SK-N-SH (cell line): ENCODE results near the gene EFNB2. TPM values are rescaled to one million over a fixed set of nuclear protein-coding genes. Genes with fewer than 3 reads are reported as not detected.

Experiments
- CTCF ChIA-PET: fragments of 300-600, 350-600 bp; formaldehyde crosslinking; extraction: SDS; loops from one replicate; lab custom pipeline; 2021; lab: Yijun Ruan, JAX
- POLR2A ChIA-PET: fragments of 350-600 bp; sonication (Branson Sonifier 250); formaldehyde crosslinking; extraction: SDS; loops from one replicate; lab custom pipeline; 2020; ENCODE audit warnings: antibody characterized with exemption, inconsistent platforms; lab: Yijun Ruan, JAX
- DNase-seq: peaks from one replicate; pipeline ENCODE4 v3.0.0; 2012
- H2AFZ ChIP-seq: fragments of 200-600 bp; sonication (generic); 2 replicates; pipeline ENCODE4 v1.8.1; 2016; ENCODE audit warnings: antibody characterized with exemption, mild to moderate bottlenecking, low read depth
- H3F3A ChIP-seq: fragments of 200-600 bp; sonication (generic); replicated peaks from 2 replicates; pipeline ENCODE3; 2016; ENCODE audit warnings: antibody characterized with exemption, mild to moderate bottlenecking; ENCODE audit not compliant: insufficient read depth
- H3K27ac ChIP-seq, 2 experiments: fragments of 200-500 bp in 1 of 2; fragments of 200-600 bp in 1 of 2; sonication (Bioruptor generic) in 1 of 2; sonication (generic), shearing (Covaris generic) in 1 of 2; 2 replicates each; pipeline versions ENCODE4 v1.5.1 to v1.6.1; 2014 to 2016; ENCODE audit warnings: low read depth in 2 of 2, inconsistent platforms in 1 of 2, low read length in 1 of 2, mild to moderate bottlenecking in 1 of 2, mixed read lengths in 1 of 2
- H3K27me3 ChIP-seq: fragments of 200-600 bp; sonication (generic), shearing (Covaris generic); 2 replicates; pipeline ENCODE4 v1.6.1; 2016; ENCODE audit warnings: mixed run types; ENCODE audit not compliant: insufficient read depth
- H3K36me3 ChIP-seq, 2 experiments: fragments of 200-500 bp in 1 of 2; fragments of 200-600 bp in 1 of 2; sonication (Bioruptor generic) in 1 of 2; sonication (generic) in 1 of 2; replicated peaks in 1 of 2; 2 replicates each; pipeline versions ENCODE3 to v1.5.1; 2014 to 2016; ENCODE audit warnings: low read length in 1 of 2, mild to moderate bottlenecking in 1 of 2; ENCODE audit not compliant: insufficient read depth in 2 of 2, control insufficient read depth in 1 of 2
- H3K4me1 ChIP-seq, 2 experiments: fragments of 200-500 bp in 1 of 2; fragments of 200-600 bp in 1 of 2; sonication (Bioruptor generic) in 1 of 2; sonication (generic), shearing (Covaris generic) in 1 of 2; 2 replicates each; pipeline versions ENCODE4 v1.5.1 to v1.6.1; 2014 to 2016; ENCODE audit warnings: low read depth in 1 of 2, low read length in 1 of 2, mixed run types in 1 of 2; ENCODE audit not compliant: insufficient read depth in 2 of 2, control insufficient read depth in 1 of 2
- H3K4me2 ChIP-seq: fragments of 200-600 bp; sonication (generic), shearing (Covaris generic); 2 replicates; pipeline ENCODE4 v1.6.1; 2017; ENCODE audit warnings: mixed run types
- H3K4me3 ChIP-seq, 2 experiments: fragments of 200-500 bp in 1 of 2; fragments of 200-600 bp in 1 of 2; sonication (Bioruptor generic) in 1 of 2; sonication (generic), shearing (Covaris generic) in 1 of 2; 2 replicates each; pipeline versions ENCODE4 v1.5.1 to v1.8.1; 2014 to 2016; ENCODE audit warnings: low read depth in 2 of 2, inconsistent platforms in 1 of 2, low read length in 1 of 2, mild to moderate bottlenecking in 1 of 2, mixed read lengths in 1 of 2, moderate library complexity in 1 of 2
- H3K79me2 ChIP-seq: fragments of 200-600 bp; sonication (generic); 2 replicates; pipeline ENCODE4 v1.8.1; 2017; ENCODE audit warnings: mild to moderate bottlenecking; ENCODE audit not compliant: insufficient read depth
- H3K9ac ChIP-seq: fragments of 200-600 bp; sonication (generic); 2 replicates; pipeline ENCODE4 v1.6.1; 2017; ENCODE audit warnings: mixed run types
- H3K9me2 ChIP-seq: fragments of 200-600 bp; sonication (generic); 2 replicates; pipeline ENCODE4 v1.6.1; 2017; ENCODE audit warnings: mixed run types
- H3K9me3 ChIP-seq: fragments of 200-600 bp; sonication (generic); 2 replicates; pipeline ENCODE4 v1.6.1; 2017; ENCODE audit warnings: mixed run types, mild to moderate bottlenecking, moderate library complexity
- H4K20me1 ChIP-seq: fragments of 200-600 bp; sonication (generic); 2 replicates; pipeline ENCODE4 v1.6.1; 2017; ENCODE audit warnings: mild to moderate bottlenecking, mixed run types; ENCODE audit not compliant: insufficient read depth
- ELF1 ChIP-seq: IDR thresholded peaks from 2 replicates; pipeline ENCODE4 v1.4.0; 2012
- FOXJ3 ChIP-seq: sonication (generic); formaldehyde crosslinking; IDR thresholded peaks from 2 replicates; pipeline ENCODE4 v1.5.1; 2020; ENCODE audit warnings: mild to moderate bottlenecking, missing genetic modification reagents
- GATA2 ChIP-seq: sonication (generic); formaldehyde crosslinking; IDR thresholded peaks from 2 replicates; pipeline ENCODE4 v1.5.0; 2020; ENCODE audit warnings: mild to moderate bottlenecking, missing genetic modification reagents
- MEF2A ChIP-seq: IDR thresholded peaks from 2 replicates; pipeline ENCODE4 v1.4.0; 2012; ENCODE audit warnings: low read depth, borderline replicate concordance
- NFIC ChIP-seq: IDR thresholded peaks from 2 replicates; pipeline ENCODE4 v1.4.0; 2012; ENCODE audit warnings: borderline replicate concordance
- NRF1 ChIP-seq: IDR thresholded peaks from 2 replicates; pipeline ENCODE4 v1.6.1; 2012; ENCODE audit warnings: low read depth, mild to moderate bottlenecking, low read length
- RAD21 ChIP-seq: IDR thresholded peaks from 2 replicates; pipeline ENCODE4 v1.6.1; 2012; ENCODE audit warnings: mild to moderate bottlenecking, low read length
- RCOR1 ChIP-seq: fragments of 150-350 bp; IDR thresholded peaks from 2 replicates; pipeline ENCODE4 v1.6.1; 2017; ENCODE audit warnings: antibody characterized with exemption, low read length
- RXRA ChIP-seq: IDR thresholded peaks from 2 replicates; pipeline ENCODE4 v1.4.0; 2012; ENCODE audit warnings: low read depth, mild to moderate bottlenecking, borderline replicate concordance
- SIN3A ChIP-seq: IDR thresholded peaks from 2 replicates; pipeline ENCODE4 v1.6.1; 2012; ENCODE audit warnings: low read depth, mild to moderate bottlenecking, low read length, moderate library complexity, borderline replicate concordance
- SMC3 ChIP-seq: IDR thresholded peaks from 2 replicates; pipeline ENCODE4 v1.6.1; 2012; ENCODE audit warnings: low read depth, low read length, improper control_type of control experiment
- TAF1 ChIP-seq: IDR thresholded peaks from 2 replicates; pipeline ENCODE4 v1.6.1; 2012; ENCODE audit warnings: low read depth, mild to moderate bottlenecking, low read length, moderate library complexity, borderline replicate concordance
- TCF12 ChIP-seq: IDR thresholded peaks from 2 replicates; pipeline ENCODE4 v1.4.0; 2012
- YY1 ChIP-seq: IDR thresholded peaks from 2 replicates; pipeline ENCODE4 v1.4.0; 2012; ENCODE audit warnings: low read depth, mild to moderate bottlenecking
- WGBS: methylation state at CpG from one replicate; pipeline ENCODE4 v1.1.6; 2017; ENCODE audit warnings: low lambda C conversion rate; 5-methylcytosine and 5-hydroxymethylcytosine counted together
- polyA plus RNA-seq, 3 experiments: library from polyadenylated mRNA; depleted of rRNA; stranded (reverse); fragments of >200 nt; gene quantifications; 2 replicates each; pipeline ENCODE4 v1.2.3, GENCODE V29; 2012
- TF ChIP-seq, protein P1 (sequence below): IDR thresholded peaks from 2 replicates; pipeline ENCODE4; 2012
- TF ChIP-seq, protein P2 (sequence below): fragments of 150-350 bp; IDR thresholded peaks from 2 replicates; pipeline ENCODE4 v1.6.1; 2017; ENCODE audit warnings: antibody characterized with exemption, low read length, low read depth, borderline replicate concordance

Gene EFNB2
- polyA plus RNA-seq, 1 of the 3 experiments (the other 2 are of a cell fraction) = 3.0 TPM

DNA sequence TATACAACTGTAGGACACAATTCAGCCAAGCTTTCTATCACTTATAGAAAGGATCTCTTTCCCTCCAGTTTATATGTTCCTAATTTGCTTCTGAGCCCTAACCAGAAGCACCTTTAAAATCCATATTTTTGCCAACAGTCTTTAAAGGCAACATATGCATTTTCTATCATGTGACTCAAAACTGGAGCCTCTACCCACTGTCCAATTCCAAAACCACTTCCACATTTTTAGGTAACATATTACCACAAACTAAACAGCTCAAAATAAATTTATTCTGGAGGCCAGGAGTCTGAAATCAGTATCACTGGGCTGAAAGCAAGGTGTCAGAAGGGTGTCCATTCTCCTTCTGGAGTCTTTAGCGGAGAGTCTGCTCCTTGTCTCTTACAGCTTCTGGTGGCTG lies 15.9 kb upstream of the EFNB2 start:
- peaks cover 6% of the 10 kb centered on the region for H3F3A ChIP-seq
- no peak overlapping the region for H3K4me3 ChIP-seq
- H3K4me1 ChIP-seq = no peaks in the 10 kb centered on the region
- DNase-seq = no peak
- WGBS = 100% methylated on average over 1 of the region's 1 CpG
- TF ChIP-seq GATA2 (CRISPR knock-in tag) = no peak
- no peak for TF ChIP-seq NRF1
- TF ChIP-seq, protein P1, sequence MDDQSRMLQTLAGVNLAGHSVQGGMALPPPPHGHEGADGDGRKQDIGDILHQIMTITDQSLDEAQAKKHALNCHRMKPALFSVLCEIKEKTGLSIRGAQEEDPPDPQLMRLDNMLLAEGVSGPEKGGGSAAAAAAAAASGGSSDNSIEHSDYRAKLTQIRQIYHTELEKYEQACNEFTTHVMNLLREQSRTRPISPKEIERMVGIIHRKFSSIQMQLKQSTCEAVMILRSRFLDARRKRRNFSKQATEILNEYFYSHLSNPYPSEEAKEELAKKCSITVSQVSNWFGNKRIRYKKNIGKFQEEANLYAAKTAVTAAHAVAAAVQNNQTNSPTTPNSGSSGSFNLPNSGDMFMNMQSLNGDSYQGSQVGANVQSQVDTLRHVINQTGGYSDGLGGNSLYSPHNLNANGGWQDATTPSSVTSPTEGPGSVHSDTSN = no peak
- no peak for TF ChIP-seq SMC3
- no peak for TF ChIP-seq SIN3A
- TF ChIP-seq RXRA = no peak
- TF ChIP-seq MEF2A = no peak
- TF ChIP-seq, protein P2, sequence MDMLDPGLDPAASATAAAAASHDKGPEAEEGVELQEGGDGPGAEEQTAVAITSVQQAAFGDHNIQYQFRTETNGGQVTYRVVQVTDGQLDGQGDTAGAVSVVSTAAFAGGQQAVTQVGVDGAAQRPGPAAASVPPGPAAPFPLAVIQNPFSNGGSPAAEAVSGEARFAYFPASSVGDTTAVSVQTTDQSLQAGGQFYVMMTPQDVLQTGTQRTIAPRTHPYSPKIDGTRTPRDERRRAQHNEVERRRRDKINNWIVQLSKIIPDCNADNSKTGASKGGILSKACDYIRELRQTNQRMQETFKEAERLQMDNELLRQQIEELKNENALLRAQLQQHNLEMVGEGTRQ = no peak
- TF ChIP-seq YY1 = no peak
- H3K36me3 ChIP-seq = peaks cover 52 to 77% of the 10 kb centered on the region in 2 experiments
- no peaks in the 10 kb centered on the region for H3K27me3 ChIP-seq
- no peak overlapping the region for H2AFZ ChIP-seq
- H3K9me3 ChIP-seq = no peaks in the 10 kb centered on the region
- H4K20me1 ChIP-seq = peaks cover 43% of the 10 kb centered on the region
- no peak overlapping the region for H3K27ac ChIP-seq
- no peak overlapping the region for H3K9ac ChIP-seq
- POLR2A ChIA-PET = no interaction called here
- no peak overlapping the region for H3K4me2 ChIP-seq
- peaks cover 99% of the 10 kb centered on the region for H3K79me2 ChIP-seq
- CTCF ChIA-PET = no interaction called here
- H3K9me2 ChIP-seq = no peaks in the 10 kb centered on the region

DNA sequence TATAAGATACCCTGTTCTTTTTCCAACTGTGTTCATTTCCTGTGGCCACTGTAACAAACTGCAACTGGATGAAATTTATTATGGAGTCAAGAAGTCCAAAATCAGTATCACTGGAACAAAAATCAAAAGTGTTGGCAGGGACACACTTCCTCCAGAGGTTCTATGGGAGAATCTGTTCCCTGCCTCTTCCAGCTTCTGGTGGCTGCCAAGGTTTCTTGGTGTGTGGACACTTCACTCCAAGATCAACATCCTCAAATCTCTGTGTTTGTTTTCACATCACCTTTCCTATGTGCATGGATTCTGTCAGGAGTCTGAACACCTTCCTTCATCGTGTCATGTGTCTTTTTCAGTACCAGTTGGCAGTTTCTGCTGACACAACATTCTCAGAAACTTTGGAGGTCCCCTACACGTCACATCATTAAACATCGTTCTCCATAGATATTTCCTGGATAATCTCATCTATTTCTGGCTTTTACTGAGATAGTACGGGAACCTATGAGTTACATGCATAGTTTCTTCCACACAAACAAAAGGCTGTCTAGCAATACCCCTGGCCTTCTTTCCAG lies 15.2 kb upstream of the EFNB2 start:
- POLR2A ChIA-PET = no interaction called here
- TF ChIP-seq, protein P2 = no peak
- TF ChIP-seq FOXJ3 (CRISPR knock-in tag) (no peak), NFIC (no peak), GATA2 (CRISPR knock-in tag) (no peak), TCF12 (no peak), RCOR1 (no peak), RAD21 (no peak), ELF1 (no peak), TAF1 (no peak), SMC3 (no peak)
- TF ChIP-seq, protein P1 = no peak
- Histone ChIP-seq H3K4me2 (no peak overlapping the region), H3K9me2 (no peaks in the 10 kb centered on the region), H3K27me3 (no peaks in the 10 kb centered on the region), H3K9me3 (no peaks in the 10 kb centered on the region), H3K4me3 (no peak overlapping the region), H3K36me3 (peaks cover 45 to 77% of the 10 kb centered on the region in 2 experiments), H3K4me1 (no peaks in the 10 kb centered on the region), H3F3A (no peaks in the 10 kb centered on the region), H3K27ac (no peak overlapping the region; a peak in 1 of 4 replicates), H3K9ac (no peak overlapping the region), H2AFZ (no peak overlapping the region), H3K79me2 (peaks cover 99% of the 10 kb centered on the region), H4K20me1 (peaks cover 47% of the 10 kb centered on the region)
- CTCF ChIA-PET = interaction anchor here (1.1 kb wide), 1 partner anchor 13 kb away, joined by 3 read pairs; no protein-coding TSS in a partner anchor
- no peak for DNase-seq
- WGBS = 98% methylated on average over 4 of the region's 4 CpGs
